Measurements from ENCODE around the gene CTNNBL1.

The CTNNBL1 gene

DNA sequence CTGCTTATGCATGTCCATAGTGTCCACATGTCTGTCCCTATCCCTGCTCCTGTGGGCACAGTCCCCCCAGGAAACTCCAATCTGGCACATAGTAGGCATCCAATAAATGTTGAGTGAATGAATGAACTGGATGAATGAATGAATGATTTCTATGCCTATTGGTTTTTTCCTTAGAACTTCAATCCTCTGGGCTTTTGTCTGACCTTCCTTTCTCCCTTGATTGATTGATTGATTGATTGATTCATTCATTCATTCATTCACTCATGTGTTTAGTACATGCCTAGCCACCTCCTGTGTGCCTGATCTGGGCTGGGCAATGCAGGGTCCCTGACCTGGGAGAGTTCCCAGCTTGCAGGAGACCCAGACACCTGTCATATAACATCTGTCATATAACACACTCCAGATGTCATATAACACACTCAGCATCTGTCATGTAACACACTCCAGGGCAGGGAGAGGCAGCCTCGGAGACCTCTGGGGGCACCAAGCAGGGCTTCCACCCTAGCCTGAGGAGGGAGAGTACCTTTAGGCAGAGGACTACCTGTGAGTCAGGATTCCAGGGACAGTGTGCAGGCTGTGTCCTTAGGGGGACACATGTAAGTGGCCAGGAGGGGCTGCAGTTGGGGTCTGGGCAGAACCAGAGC, 227.0 kb downstream of the CTNNBL1 start:
- no peak for DNase-seq (ENCODE audit: low read depth)
- H3K4me3 ChIP-seq (ENCODE audit: low read depth, low read length) = no peak overlapping the region
- no peak for TF ChIP-seq CTCF (conservative IDR thresholded peaks at IDR 0.05; ENCODE audit: low read depth, low read length)

DNA sequence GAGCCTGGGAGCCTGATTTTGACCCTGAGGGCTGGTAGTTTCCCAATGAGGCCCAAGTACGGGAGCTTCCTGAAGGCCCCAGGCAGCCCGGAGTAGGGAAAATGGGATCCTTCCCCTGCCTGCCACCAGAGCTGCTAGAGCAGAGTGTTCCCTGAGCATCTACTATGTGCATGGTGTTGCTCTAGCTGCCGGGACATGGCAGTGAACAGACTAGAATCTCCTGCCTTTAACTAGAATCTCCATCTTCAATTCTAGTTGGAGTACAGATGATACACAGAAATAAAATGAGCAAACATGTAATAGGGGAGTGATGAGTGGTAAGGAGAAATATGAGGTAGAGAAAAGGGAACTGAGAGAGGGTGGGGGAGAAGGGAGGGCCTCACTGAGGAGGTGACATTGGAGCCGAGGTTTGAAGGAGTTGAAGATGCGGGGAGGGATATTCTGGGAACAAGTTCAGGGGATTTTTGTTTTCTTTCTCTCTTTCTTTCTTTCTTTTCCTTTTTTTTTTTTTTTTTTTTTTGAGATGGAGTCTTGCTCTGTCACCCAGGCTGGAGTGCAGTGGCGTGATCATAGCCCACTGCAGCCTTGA, 227.6 kb downstream of the CTNNBL1 start:
- H3K4me3 ChIP-seq (ENCODE audit: low read depth, low read length) = no peak overlapping the region
- DNase-seq (ENCODE audit: low read depth) = no peak
- TF ChIP-seq CTCF (conservative IDR thresholded peaks at IDR 0.05; ENCODE audit: low read depth, low read length) = no peak

Measured in choroid plexus epithelial cell (primary cell).